Thyroid gland (tissue), 4 donors: ENCODE results near the gene CLDN22.

Experiments
- POLR2A ChIP-seq, 2 donors: fragments of 450-650 bp; IDR thresholded peaks; one replicate each; pipeline ENCODE4 v1.6.1; 2017; ENCODE audit warnings: antibody characterized with exemption in 2 of 2, mild to moderate bottlenecking in 2 of 2, moderate library complexity in 1 of 2
- TF ChIP-seq, protein P1 (sequence below), 6 experiments: fragments of 200-600 bp in 3 of 6; fragments of 450-650 bp in 3 of 6; sonication (generic) in 3 of 6; IDR thresholded peaks; one replicate each; pipeline ENCODE4 v1.5.1; 2016 to 2019; ENCODE audit warnings: antibody characterized with exemption in 6 of 6, mild to moderate bottlenecking in 2 of 6, inconsistent platforms in 1 of 6, moderate library complexity in 1 of 6

DNA sequence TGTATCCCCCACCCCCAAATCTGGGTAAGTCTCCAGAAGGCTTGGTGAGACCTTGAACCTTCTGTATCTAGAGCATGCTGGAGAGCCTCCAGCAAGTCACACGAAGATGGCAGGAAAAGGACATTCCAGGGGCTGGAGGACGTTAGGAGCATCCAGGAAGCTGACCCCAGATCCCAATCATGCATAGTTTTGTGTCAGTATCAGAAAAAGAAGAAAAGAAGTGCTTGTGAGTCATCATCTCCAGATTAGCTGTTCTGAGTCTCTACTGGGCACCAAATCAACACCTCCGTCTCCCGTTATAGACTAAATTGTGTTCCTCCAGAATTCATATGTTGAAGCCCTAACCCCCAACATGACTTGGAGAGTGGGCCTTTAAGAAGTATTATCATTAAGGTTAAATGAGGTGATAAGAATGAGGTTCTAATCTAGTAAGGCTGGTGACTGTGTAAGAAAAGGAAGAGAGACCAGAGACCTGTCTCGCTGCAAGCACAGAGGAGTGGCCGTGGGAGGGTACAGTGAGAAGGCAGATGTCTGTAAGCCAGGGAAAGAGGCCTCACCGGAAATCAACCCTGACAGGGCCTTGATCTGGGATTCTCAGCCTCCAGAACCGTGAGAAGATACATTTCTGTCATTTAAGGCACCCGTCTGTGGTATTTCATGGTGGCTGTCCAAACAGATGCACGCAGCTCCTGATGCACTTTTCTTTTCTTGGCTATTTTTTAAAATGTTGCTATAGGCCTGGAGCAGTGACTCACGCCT is 40.3 kb upstream of the CLDN22 start:
- TF ChIP-seq POLR2A (IDR thresholded peaks at IDR 0.05) = no peak
- TF ChIP-seq, protein P1, sequence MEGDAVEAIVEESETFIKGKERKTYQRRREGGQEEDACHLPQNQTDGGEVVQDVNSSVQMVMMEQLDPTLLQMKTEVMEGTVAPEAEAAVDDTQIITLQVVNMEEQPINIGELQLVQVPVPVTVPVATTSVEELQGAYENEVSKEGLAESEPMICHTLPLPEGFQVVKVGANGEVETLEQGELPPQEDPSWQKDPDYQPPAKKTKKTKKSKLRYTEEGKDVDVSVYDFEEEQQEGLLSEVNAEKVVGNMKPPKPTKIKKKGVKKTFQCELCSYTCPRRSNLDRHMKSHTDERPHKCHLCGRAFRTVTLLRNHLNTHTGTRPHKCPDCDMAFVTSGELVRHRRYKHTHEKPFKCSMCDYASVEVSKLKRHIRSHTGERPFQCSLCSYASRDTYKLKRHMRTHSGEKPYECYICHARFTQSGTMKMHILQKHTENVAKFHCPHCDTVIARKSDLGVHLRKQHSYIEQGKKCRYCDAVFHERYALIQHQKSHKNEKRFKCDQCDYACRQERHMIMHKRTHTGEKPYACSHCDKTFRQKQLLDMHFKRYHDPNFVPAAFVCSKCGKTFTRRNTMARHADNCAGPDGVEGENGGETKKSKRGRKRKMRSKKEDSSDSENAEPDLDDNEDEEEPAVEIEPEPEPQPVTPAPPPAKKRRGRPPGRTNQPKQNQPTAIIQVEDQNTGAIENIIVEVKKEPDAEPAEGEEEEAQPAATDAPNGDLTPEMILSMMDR (IDR thresholded peaks at IDR 0.05) = no peak
